Ishikawa (cell line): ENCODE data around the gene ASPM.

Experiments used
- CEBPB ChIP-seq: IDR thresholded peaks from 2 replicates; pipeline ENCODE4 v1.6.1; 2012
- CREB1 ChIP-seq: IDR thresholded peaks from 2 replicates; pipeline ENCODE4 v1.6.1; 2012; ENCODE audit warnings: low read depth
- EGR1 ChIP-seq: IDR thresholded peaks from 2 replicates; pipeline ENCODE4 v1.6.1; 2012
- EP300 ChIP-seq: IDR thresholded peaks from 2 replicates; pipeline ENCODE4 v1.6.1; 2012; ENCODE audit warnings: borderline replicate concordance
- FOXM1 ChIP-seq: IDR thresholded peaks from 2 replicates; pipeline ENCODE4 v1.6.1; 2012; ENCODE audit warnings: low read depth, borderline replicate concordance
- MAX ChIP-seq: IDR thresholded peaks from 2 replicates; pipeline ENCODE4 v1.6.1; 2012
- NFIC ChIP-seq: IDR thresholded peaks from 2 replicates; pipeline ENCODE4 v1.6.1; 2012
- RAD21 ChIP-seq: IDR thresholded peaks from 2 replicates; pipeline ENCODE4 v1.6.1; 2012; ENCODE audit warnings: low read depth
- REST ChIP-seq: IDR thresholded peaks from 2 replicates; pipeline ENCODE4 v1.6.1; 2012; ENCODE audit warnings: low read depth, mild to moderate bottlenecking
- TAF1 ChIP-seq: IDR thresholded peaks from 2 replicates; pipeline ENCODE4 v1.6.1; 2012; ENCODE audit warnings: low read depth, mild to moderate bottlenecking
- TCF12 ChIP-seq: IDR thresholded peaks from 2 replicates; pipeline ENCODE4 v1.6.1; 2012; ENCODE audit warnings: low read depth
- TEAD4 ChIP-seq: IDR thresholded peaks from 2 replicates; pipeline ENCODE4 v1.6.1; 2012
- USF1 ChIP-seq: IDR thresholded peaks from 2 replicates; pipeline ENCODE4 v1.6.1; 2012
- YY1 ChIP-seq: IDR thresholded peaks from 2 replicates; pipeline ENCODE4 v1.6.1; 2012; ENCODE audit warnings: low read depth
- ZBTB7A ChIP-seq: IDR thresholded peaks from 2 replicates; pipeline ENCODE4 v1.6.1; 2012; ENCODE audit warnings: low read depth

The ASPM gene

GRCh38 chr1:197146101-197147095 lies at the start of gene ASPM:
Gene ASPM, minus strand, starts transcription at chr1:197146669. Its CDS starts 232 bp downstream, at chr1:197146437.
- peak; percentile 69; the same call in 1 of the 2 replicates for TF ChIP-seq ZBTB7A
- TF ChIP-seq NFIC, result no peak
- no peak for TF ChIP-seq CREB1
- TF ChIP-seq USF1, result peak; percentile 58
- peak; percentile 78 for TF ChIP-seq YY1
- TF ChIP-seq TCF12, result peak; percentile 38; the same call in 1 of the 2 replicates
- peak; percentile 99 for TF ChIP-seq FOXM1
- TF ChIP-seq TAF1, result peak; percentile 75

- no peak for TF ChIP-seq YY1
- TF ChIP-seq NFIC, result no peak
- no peak for TF ChIP-seq MAX
- TF ChIP-seq FOXM1, result no peak
- no peak for TF ChIP-seq EGR1
- TF ChIP-seq ZBTB7A, result no peak
- no peak for TF ChIP-seq CREB1
- TF ChIP-seq RAD21, result no peak
- no peak for TF ChIP-seq CEBPB
- TF ChIP-seq REST, result no peak
- TF ChIP-seq TAF1, result no peak
- no peak for TF ChIP-seq EP300
- TF ChIP-seq TEAD4, result no peak
- TF ChIP-seq TCF12, result no peak
- no peak for TF ChIP-seq USF1
Observed at GRCh38 chr1:197195100-197195499, 48.6 kb upstream of the ASPM start.

- TF ChIP-seq CEBPB (peak; percentile 96), TEAD4 (no peak), EP300 (no peak)
Observed at GRCh38 chr1:197184190-197184589, 37.7 kb upstream of the ASPM start.

- no peak for TF ChIP-seq TAF1
- no peak for TF ChIP-seq MAX
- no peak for TF ChIP-seq CREB1
- no peak for TF ChIP-seq RAD21
- TF ChIP-seq REST, result no peak
- TF ChIP-seq FOXM1, result no peak
- no peak for TF ChIP-seq EGR1
- no peak for TF ChIP-seq ZBTB7A
- no peak for TF ChIP-seq USF1
- no peak for TF ChIP-seq TCF12
- TF ChIP-seq EP300, result no peak
Observed at GRCh38 chr1:197183195-197183748, 36.8 kb upstream of the ASPM start.

GRCh38 chr1:197182716-197183115 lies 36.2 kb upstream of the ASPM start:
- TF ChIP-seq FOXM1 (no peak), NFIC (no peak), USF1 (no peak), ZBTB7A (no peak), TCF12 (no peak), TEAD4 (no peak), CEBPB (no peak), EGR1 (no peak), MAX (no peak), EP300 (no peak), YY1 (no peak), TAF1 (no peak), CREB1 (no peak), RAD21 (no peak), REST (no peak)
